NOMO-1 treated with dmso at 0.1 percent for 144 hours (cell line): ENCODE data around the gene PON3.

Experiments used
- DNase-seq: peaks from one replicate; lab custom pipeline; 2025; ENCODE audit not compliant: unreplicated experiment; lab: John Stamatoyannopoulos, UW

The PON3 gene

DNA sequence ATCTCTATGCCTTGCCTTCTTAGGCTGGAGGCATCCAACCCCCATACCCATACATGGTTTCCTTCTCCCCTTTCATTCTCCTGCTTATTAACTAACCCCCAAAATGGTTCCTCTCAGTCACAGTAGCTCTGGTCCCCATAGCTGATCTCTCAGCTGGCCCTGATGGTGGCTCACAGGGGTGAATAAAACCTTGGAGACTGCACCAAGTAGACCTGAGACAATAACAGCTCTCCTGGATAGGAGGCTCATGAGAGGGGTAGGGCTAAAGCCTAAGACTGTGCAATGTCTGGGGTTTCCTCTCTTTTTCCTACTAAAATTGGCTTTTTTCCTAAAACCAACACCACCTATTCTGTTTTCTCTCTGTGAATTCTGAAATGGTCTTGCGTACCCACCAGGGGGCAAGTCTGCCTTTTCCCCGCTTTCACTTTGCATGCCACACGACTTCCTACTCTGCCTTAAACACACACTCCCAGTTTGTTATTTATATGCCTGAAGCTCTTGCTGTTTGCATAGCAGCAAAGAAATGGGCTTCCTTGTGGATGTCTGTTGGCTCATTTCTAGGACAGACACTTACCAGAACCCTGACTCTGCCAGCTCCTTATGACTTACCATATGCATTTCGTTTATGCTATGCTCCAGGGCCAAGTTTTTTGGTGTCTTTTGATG, 53.4 kb downstream of the PON3 start:
- no peak for DNase-seq

DNA sequence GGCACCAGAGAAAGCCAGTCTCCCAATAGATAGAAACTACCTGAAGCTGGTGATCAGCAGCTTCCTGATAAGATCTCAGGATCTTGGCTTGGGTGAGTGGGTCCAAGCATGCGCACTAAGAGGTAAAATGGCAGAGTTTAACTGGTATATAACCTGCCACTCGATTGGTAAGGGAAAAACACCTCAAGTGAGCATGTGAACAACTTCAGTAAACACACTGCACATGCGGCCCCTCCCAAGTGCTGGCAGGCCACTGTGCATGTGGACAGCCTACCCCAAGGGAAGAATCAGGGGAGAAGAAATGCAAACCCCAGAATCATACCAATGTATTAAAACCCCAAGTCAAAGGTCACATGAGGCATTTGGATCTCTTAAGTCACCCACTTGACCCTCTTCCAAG, 54.1 kb downstream of the PON3 start:
- DNase-seq = no peak

DNA sequence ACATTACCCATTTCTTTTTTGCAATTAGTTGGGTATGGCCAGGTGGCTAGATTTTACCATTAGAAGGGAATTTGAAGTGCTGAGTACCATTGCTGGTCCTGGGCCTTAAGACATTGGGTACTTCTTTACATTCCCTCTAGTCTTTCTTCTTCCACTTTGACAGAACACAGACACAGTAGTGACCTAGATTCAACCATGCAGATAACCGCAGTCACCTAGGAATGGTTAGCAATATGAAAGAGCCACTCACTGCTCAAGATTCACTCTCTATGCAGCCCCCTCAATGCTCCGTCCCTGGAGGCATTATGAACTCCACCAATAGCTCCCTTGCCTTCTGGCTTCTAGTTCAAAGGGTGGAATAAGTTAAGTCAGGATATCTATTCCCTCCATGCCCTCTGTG, 55.7 kb downstream of the PON3 start:
- no peak for DNase-seq

DNA sequence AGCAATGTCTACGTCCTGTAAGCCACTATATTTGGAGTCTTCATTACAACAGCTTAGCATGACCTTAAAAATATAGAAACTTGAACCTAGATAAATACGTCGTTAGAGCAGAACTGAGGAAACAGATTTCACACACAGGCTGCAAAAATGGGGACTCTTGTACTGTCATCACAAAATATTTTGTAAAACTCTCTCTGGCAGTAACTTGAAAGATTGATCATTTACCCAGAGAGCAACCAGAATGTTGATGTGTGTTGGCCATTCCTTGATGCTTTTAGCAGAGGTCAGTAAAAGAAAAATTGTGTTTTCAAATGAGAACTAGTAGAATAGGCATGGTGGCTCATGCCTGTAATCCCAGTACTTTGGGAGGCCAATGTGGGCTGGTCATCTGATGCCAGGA, 57.3 kb downstream of the PON3 start:
- DNase-seq = no peak

DNA sequence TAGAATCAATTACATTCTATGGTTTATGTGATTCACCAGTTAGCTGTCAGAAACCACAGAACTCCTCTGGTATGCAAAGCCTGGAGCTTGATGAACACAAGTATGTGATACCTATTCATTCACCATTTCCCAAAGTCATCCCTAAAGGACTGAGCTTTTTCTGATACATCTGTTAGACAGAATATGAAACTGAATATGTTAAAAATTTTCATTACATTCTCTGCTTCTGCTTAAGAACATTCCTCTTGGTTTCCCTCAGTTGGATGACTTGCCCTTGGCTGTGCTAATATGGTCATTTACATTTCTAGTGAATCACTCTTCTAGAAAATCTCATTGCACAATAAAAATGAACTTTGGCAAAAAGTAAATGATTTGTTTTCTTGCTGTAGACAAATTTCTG, 61.1 kb downstream of the PON3 start:
- DNase-seq = no peak

DNA sequence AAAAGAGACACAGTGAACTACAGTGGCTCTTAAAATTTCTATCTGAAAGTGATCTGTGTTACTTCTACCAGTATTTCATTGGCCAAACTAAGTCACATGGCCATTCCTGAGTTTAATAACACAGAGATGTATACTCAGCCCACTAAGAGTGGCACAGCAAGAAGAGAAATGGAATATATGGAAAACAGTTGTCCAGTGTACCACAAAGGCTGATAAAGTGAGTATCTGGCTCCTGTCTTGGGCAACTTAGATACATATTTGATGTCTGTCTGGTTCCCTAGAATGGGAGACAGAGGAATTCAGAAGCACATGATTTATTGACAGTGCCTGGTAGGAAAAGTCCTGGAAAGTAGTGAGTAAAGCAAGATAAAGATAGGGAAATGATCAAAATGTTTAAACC, 61.7 kb downstream of the PON3 start:
- no peak for DNase-seq

DNA sequence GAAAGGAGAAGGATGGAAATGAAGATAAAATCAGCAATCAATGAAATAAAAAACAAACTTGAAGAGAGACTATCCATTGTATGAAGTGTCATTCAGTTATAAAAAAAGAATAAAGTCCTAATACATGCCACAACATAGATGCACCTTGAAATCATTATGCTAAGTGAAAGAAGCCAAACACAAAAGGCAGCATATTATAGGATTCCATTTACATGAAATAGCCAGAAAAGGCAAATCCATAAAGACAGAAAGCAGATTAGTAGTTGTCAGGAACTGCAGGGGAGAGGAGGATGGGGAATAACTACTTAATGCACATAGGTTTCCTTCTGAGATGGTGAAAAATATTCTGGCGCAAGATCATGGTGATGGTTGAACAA, 65.2 kb downstream of the PON3 start:
- no peak for DNase-seq

DNA sequence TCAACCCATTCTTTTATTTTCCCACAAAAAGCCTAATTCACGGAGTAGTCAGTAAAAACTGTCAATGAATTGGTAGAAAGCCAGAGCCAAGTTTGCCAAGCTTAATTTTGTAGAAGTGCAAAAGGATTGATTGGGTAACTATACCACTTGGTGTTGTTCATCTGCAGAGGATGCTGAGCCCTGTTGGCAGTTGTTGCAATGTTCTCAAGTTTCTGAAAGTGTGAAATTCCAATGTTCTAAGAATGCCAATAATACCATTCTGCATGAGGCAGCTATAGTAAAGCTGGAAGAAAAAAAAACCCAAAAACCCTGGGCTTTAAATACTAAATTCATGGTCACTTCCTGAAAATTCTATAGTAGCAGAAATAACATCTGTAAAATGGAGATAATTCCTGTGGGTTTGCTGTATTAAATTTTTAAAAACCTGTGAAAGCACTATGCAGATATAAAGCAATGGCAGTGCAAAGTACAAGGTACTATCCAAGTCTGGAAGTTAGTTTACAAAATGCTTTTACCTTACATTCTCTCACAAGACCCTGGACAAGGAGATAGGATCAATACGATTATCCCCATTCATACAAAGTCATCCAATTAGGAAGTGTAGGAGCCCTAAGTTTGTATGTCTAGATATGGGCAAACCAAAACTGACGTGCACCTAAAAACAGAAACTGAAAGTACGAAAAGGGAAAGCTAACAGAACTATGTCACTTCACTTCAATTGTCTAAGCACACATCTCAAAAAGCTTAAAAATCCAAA, 65.8 kb downstream of the PON3 start:
- no peak for DNase-seq

DNA sequence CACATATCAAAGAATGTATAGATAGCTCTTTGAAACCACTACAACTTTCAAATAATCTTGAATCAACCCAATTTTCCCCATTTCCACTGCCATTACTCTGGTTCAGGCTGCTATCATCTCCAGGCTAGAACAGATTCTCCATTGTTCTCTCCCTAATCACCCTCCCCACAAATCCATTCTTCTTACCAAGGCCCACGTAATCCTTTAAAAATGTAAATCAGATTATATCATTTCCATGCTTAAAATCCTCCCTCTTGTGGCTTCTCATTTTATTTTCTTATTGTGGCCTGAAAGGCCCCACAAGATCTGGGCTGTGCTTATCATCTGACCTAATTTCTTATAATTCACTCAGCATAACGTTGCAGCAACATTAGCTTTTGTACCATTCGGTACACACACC, 68.8 kb downstream of the PON3 start:
- no peak for DNase-seq

DNA sequence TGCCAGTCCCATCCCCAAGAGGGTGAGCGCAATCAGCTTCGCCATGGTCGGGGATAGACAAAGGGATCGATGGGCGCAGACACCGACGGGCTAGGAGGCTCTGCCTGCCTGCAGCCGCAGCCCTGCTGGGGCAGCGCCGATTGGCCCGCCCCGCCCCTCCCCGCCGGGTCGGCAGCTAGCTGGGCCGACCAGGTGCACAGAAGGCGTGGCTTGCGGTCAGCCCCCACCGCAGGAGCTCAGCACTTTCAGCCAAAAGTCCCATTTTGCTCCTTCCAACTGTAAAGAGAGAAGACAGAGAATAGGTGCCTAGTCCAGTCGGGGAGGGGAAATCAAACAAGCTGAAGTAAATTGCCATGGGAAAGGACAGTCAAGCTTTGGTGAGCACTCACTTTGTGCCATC, 71.7 kb downstream of the PON3 start, which contains the start of gene PON1:
Gene PON1 (minus strand): TSS at position 102 of the 400 bp plus-strand sequence. CDS start 57 bp downstream, at position 45.
- DNase-seq = no peak

DNA sequence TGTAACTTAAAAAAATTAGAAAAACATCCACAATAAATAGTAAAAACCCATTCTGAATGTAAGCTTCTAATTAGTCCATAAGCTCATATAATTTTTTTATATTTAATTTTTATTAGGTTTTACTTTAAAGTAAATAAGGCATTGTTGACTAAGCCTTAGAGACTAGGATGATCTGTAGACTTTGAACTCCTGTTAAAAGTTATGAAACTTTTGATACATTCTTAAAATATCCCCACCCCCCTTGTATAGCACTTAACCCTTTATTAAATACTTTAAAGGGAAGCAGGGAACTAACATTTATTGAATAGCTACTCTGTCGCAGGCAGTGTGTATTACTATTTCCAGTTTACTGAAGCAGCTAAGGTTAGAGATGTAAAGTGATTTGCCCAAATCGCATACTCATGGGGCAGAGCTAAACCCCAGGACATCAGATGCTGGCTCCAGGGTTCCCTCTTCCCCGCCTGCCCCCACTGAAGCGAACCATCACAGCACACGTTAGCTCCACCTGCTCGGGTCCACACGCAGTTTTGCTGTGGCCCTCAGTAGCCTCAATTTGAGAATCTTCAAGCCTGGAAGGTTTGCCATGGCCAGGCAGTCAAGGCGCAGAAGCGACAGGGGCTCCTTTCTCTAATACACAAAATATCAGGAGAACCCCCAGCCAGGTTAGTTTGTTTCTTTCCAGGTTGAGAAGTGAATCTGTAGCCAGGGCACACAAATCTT, 72.6 kb downstream of the PON3 start:
- no peak for DNase-seq

DNA sequence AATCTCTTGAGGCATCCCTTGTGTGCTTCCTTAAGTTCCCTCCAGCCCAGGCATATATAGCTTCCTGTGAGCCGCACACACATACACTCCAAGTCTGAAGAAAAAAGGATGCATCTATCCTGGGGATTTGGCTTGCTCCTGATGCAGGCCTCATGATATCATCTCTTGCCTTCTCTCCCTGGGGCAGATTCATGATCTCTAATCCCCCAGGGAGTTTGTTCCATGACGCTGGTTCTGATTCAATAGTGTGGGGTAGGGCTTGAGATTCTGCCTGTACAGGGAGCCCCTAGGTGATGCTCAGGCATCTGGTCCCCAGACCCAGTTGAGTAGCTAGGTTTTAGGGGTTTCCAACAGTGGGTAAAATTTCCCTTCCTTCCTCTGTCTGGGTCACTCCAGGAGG, 73.3 kb downstream of the PON3 start:
- no peak for DNase-seq

DNA sequence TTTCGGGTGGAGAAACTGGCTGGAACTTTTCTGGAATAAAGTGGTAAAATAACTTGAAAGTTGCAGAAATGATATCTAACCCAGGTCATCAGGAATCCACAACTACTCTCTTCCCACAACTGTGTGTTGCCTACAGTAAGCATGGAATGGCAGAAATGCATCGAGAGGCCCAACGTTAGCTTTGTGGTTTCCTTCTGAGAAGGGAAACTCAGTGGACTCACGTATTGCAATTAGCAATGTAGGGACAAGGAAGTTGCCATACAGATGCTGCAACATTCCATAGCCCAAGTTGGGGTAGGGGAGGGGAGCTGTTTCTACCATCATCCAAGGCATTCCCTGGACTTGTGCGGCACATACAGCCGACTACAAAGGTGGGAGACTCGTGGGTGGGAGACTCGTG, 73.8 kb downstream of the PON3 start:
- DNase-seq = no peak

DNA sequence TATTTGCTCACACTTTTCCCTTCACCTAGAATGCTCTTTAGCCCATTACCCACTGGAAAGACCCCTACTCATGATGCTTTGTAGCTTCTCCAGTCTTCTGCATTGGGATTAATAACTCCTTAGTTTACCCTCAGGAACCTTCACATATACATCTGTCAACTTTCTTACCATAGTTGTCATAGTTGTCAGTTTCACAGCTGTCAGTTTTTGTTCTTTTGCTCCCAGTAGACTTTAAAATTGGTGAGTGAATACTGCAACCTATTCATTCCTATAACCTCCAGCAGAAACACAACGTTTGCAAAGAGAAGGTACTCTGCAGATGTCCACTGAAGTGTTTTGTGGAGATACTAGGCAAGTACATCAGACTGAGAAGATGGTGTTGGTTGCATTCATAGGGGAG, 74.5 kb downstream of the PON3 start:
- DNase-seq = no peak

DNA sequence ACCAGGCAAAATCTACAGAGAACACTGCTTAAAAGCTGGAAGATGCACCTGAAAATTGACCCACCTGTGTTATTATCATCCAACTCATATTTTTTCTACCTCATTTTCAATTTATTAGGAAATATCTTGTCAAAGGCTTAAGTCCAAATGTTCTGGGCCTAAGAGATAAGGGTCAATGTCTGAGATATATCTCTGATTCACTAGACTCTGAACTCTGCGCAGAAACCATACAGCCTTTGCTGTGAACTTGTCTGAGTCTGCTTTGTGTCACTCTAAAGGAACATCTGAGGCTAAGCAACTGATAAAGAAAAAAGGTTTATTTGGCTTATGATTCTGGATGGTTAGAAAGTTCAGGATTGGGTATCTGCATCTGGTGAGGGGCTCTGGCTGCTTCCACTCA, 75.5 kb downstream of the PON3 start:
- no peak for DNase-seq

DNA sequence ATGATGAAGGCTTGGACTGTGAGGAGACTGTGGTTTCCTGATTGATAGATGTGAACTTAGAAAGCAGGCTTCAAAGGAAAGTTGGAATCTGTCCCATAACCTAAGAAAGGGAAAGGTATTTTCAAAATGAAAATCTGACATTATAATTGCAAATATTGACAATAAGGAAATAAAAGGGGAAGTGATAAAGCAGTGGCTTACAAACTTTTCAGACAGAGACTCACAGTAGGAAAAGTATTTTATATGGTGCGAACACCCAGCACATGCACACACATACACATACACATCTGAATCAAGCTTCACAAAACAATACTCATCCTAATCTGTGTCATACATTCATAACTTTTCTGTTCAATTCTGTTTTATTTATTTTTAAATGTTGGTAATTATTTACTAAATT, 76.6 kb downstream of the PON3 start:
- DNase-seq = no peak

DNA sequence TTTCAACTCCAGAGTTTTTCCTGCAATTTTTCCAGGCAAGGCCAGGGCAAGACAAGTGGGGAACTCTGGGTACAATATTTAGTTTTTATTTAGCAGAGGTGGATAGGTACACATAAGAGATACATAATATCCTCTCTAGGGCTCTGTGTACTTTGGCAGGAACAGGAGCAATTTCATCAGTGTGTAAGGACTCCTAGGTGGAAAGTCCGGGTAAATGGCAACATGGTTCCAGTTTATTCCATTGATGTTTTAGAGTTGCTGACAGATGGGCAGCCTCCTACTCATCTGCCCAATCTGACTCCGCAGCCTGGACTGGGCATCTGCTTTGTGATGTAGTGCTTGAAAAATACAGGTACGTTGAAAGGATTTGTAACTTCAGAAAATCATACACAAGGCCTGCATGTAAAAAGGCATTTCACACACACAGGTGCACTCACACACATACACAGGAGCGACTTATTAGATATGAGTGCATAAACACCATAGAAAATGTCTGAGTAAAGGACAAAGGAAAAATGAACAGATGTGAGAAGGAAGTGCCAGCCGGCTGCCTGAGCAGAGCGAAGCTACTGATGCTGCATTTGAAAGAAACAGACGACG, 77.6 kb downstream of the PON3 start:
- no peak for DNase-seq

DNA sequence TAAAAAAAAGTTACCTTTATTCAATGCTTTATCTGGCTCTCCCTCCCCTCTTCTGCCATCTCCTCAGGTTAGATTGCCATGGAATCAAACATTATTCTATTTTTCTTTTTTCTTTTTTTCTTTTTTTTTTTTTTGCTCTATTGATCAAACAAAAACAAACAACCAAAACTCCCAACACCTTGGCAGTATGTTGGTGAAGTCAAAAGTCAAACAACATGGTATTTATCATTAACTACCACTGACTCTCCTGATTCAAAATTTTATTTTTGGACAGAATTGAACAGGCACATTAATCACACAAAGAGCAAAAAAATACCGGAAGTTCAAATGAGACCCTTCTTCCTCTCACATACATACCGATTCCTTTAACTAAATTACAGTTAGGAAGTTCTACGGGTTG, 78.2 kb downstream of the PON3 start:
- DNase-seq = no peak

DNA sequence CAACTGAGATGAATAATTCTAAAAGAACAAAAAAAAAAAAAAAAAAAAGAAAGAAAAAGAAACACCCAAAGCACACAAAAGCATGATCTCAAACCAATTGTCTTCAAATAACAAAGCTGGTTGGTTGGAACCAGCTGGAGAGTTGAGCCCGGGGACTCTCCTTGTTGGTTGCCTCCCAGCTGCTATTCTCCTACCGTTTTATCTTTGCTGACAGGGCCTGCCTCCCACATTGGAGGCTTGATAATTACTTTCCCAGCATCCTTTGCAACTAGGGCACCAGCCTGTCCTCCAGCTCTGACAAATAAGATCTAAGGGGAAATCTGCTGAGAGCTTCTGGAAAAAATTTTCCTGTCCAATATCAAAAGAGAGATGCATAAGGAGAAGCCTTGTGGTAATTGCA, 78.6 kb downstream of the PON3 start:
- no peak for DNase-seq

DNA sequence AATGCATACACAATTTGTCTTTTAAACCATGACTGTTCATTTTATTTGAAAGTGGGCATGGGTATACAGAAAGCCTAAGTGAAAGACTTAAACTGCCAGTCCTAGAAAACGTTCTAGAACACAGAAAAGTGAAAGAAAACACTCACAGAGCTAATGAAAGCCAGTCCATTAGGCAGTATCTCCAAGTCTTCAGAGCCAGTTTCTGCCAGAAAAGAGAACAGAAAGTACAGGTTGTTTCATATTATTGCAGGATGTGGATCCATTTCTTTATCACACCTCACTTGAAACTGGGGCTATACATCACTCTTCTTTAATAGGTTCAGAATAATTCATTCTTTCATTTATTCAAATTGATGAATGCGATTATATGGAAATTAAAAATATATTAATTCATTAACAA, 79.6 kb downstream of the PON3 start:
- no peak for DNase-seq

DNA sequence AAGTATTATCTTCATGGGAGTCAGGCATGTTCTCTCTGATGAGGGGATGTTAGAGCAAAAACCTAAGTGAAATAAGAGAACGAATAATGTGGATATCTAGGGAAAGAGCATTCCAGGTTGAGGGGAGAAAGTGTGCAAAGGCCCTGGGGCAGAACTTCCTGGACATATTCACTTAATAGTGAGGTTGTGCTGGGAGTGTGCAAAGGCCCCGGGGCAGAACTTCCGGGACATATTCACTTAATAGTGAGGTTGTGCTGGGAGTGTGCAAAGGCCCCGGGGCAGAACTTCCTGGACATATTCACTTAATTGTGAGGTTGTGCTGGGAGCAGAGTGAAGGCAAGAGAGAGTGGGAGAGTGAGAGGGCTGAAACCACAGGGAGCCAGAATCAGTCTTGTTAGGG, 83.6 kb downstream of the PON3 start:
- DNase-seq = no peak

DNA sequence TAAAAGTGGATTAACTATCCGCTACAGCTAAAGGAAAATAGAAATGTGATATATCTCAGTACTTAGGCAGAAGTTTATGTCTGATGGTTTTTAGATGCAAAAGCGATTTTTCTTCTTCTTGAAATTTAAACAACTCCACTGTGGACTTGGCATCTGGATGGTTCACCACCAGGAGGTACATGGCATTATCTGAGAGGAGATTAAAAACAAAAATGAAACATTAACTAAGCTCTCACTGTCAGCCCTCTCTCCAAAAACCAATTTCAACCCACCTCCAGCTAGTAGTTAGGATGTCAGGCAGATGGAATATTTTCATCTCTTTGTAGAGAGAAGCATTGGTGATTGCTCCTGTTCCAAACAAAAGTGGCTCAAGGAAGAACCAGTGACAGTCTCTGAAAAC, 84.8 kb downstream of the PON3 start:
- DNase-seq = no peak
